Spleen (tissue), 7 donors: ENCODE results near the gene FRK.

ENCODE experiments used
- CTCF ChIP-seq, 11 experiments: fragments of 200-600 bp in 7 of 11; fragments of 450-650 bp in 4 of 11; sonication (generic) in 4 of 11; IDR thresholded peaks in 8 of 11; conservative IDR thresholded peaks in 3 of 11; 1 replicate in 7 of 11; 2 replicates in 4 of 11; pipeline versions ENCODE4 v1.4.0 to v1.8.0; 2016 to 2021; ENCODE audit warnings: antibody characterized with exemption in 11 of 11, inconsistent platforms in 4 of 11, mild to moderate bottlenecking in 1 of 11
- POLR2A ChIP-seq, 3 donors: fragments of 450-650 bp; IDR thresholded peaks; one replicate each; pipeline ENCODE4 v1.5.1; 2017; ENCODE audit warnings: antibody characterized with exemption in 3 of 3, mild to moderate bottlenecking in 1 of 3
- POLR2AphosphoS5 ChIP-seq, 3 donors: sonication (generic); formaldehyde crosslinking; IDR thresholded peaks; one replicate each; pipeline ENCODE4 v1.5.1; 2017; ENCODE audit warnings: antibody characterized with exemption in 3 of 3
- donor health status: DM: no; HTN: no; CAD: no; lungs with moderate emphysema.
- donor health status: DM: no; HTN: no; CAD: no.
- donor health status: DM: no; HTN: no; CAD: no.

- TF ChIP-seq POLR2A (IDR thresholded peaks at IDR 0.05) (no peak), POLR2AphosphoS5 (IDR thresholded peaks at IDR 0.05) (no peak), CTCF (IDR thresholded peaks at IDR 0.05 in 8 of 11, conservative IDR thresholded peaks at IDR 0.05 in 3 of 11) (no peak)
These were observed 31.2 kb downstream of the FRK start for GRCh38 chr6:116029535-116029934.
